NB4 (cell line): ENCODE data around the gene RAB40C.

Source experiments
- MYC ChIP-seq: IDR thresholded peaks from 2 replicates; pipeline ENCODE4 v1.6.1; 2011; ENCODE audit warnings: low read depth, low read length
- POLR2A ChIP-seq: IDR thresholded peaks from 2 replicates; pipeline ENCODE4 v1.6.1; 2011; ENCODE audit warnings: mild to moderate bottlenecking; ENCODE audit not compliant: insufficient read length; ENCODE audit errors: extremely low read depth
- TF ChIP-seq, protein P1 (sequence below): IDR thresholded peaks from one replicate; pipeline ENCODE4 v1.5.1; 2012; ENCODE audit warnings: low read depth, low read length
- TF ChIP-seq, protein P2 (sequence below): IDR thresholded peaks from 2 replicates; pipeline ENCODE4 v1.6.1; 2011; ENCODE audit warnings: low read depth, low read length

DNA sequence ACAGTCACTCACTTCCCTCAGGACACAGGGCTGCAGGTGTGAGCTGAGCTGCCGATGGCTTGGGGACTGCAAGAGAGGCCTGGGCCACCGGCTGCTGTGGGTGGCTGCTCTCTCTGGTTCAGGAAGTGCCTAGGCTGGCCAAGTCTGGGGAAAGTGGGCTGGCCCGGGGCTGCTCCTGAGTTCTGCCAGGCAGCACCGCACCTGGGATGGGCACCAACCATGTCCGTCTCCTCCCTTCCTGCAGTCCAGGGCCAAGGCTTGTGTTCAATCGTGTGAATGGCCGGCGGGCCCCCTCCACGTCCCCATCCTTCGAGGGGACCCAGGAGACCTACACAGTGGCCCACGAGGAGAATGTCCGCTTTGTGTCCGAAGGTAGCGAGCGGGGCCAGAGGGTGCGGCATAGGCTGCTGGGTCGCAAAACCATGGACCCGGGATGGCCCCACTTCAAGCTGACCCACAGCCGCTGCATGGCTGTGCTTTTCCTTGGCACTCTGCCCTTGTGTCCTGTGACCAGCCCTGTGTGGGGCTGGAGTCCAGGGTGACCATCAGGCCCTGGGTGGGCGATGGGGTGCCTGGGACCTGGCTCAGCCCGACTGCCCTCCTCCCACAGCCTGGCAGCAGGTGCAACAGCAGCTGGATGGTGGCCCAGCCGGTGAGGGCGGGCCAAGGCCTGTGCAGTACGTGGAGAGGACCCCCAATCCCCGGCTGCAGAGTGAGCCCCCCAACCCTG lies 57.5 kb downstream of the RAB40C start:
- TF ChIP-seq, protein P1, sequence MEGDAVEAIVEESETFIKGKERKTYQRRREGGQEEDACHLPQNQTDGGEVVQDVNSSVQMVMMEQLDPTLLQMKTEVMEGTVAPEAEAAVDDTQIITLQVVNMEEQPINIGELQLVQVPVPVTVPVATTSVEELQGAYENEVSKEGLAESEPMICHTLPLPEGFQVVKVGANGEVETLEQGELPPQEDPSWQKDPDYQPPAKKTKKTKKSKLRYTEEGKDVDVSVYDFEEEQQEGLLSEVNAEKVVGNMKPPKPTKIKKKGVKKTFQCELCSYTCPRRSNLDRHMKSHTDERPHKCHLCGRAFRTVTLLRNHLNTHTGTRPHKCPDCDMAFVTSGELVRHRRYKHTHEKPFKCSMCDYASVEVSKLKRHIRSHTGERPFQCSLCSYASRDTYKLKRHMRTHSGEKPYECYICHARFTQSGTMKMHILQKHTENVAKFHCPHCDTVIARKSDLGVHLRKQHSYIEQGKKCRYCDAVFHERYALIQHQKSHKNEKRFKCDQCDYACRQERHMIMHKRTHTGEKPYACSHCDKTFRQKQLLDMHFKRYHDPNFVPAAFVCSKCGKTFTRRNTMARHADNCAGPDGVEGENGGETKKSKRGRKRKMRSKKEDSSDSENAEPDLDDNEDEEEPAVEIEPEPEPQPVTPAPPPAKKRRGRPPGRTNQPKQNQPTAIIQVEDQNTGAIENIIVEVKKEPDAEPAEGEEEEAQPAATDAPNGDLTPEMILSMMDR: no peak
- TF ChIP-seq POLR2A: no peak
- TF ChIP-seq MYC: no peak
- TF ChIP-seq, protein P2, sequence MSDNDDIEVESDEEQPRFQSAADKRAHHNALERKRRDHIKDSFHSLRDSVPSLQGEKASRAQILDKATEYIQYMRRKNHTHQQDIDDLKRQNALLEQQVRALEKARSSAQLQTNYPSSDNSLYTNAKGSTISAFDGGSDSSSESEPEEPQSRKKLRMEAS: no peak
